GM19438 (cell line): ENCODE results near the gene THY1.
"Not testable (repeated sequence)": the region's sequence is repeated elsewhere in the genome, so short reads cannot be mapped to it uniquely, and the experiment has no call there.

Source experiments
- ATAC-seq: cut with Tn5 transposase; IDR thresholded peaks from one replicate; pipeline ENCODE4 v1.9.1; 2021; ENCODE audit warnings: low read depth; ENCODE audit not compliant: unreplicated experiment

The THY1 gene

DNA sequence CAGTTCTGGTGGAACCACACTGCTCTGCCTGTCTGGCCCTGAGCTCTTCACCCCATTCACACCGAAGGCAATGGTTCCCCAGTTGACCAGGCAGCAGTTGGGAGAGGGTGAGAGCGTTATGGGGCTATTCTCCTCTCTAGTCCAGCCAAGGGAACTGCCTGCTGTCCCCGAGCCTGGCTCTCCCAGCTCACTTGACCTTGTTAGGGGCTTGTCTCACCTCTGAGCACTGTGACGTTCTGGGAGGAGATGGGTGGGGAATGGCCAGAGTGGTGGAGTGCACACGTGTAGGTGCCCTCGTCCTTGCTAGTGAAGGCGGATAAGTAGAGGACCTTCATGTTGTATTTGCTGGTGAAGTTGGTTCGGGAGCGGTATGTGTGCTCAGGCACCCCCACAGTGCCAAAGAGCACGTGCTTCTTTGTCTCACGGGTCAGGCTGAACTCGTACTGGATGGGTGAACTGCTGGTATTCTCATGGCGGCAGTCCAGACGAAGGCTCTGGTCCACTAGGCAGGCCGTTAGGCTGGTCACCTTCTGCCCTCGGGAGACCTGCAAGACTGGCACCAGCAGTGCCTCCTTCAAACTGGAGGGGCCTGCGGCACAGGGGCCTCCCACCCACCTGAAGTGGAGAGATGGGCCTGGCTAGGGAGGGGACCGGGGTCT is 3.0 kb downstream of the THY1 start:
- no peak for ATAC-seq

DNA sequence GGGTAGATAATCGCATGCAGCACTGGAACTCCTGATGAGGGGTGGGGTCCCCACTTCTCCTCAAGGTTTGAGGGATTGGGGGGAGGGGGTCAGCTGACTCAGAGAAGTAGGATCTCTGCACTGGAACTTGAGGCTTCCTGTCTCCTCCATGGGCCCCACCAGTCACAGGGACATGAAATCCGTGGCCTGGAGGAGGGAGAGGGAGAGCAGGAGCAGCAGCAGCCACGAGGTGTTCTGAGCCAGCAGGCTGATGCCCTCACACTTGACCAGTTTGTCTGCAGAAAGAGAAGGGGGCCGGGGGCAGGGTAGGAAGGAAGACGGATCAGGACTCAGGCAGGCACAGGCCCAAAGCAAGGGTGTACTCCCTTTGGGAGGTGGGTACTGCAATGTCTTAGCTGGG is 3.7 kb downstream of the THY1 start:
- ATAC-seq = no peak

DNA sequence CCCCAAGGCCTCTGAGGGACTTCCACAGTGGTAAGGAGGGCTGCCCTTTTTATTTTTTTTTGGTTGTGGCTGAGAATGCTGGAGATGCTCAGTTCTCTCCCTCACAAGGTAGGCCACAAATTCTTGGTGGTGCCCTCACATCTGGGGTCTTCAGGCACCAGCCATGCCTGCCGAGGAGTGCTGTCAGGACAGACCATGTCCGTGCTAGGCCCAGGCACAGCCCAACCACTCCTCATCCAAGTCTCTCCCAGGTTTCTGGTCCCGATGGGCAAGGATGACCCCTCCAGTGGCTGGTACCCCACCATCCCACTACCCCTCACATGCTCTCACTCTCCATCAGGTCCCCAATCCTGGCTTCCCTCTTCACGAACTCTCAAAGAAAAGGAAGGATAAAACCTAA is 4.2 kb downstream of the THY1 start:
- ATAC-seq = no peak

DNA sequence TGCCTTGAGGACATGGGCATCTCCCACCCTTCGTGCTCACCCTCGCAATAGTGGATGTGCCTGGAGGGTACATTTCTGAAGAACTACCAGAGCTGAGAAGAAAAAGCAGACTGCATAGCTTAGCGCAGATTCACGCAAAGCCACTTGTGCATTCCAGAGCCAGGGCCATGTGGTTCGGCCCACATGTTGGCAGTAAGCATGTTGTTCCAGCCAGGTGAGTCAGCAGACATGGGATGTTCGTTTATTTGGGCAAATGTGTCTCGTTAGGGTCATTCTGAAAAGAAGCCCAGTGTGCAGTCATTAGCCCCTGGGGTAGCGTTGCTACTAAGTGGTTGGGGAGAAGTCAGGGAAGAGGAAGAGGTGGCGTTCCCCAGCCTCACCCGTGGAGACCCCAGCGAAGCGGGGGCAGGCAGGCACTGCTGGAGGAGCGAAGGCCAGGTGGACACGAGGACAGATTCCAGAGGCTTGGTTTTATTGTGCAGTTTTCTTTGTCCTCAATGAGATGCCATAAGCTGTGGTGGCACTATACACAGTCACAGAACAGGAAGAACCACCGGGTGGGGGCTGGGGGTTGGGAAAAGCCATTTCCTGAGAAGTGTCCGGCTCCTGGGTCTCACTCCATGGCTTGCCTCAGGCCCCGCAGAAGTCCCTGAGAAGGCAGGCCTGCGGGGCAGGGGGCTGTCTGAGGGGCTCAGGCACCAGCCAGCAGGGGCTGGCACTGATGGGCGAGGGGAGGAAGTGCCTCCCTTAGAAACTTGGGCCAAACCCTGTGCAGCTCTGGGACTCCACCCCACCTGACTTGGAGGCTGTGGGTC is 5.0 kb downstream of the THY1 start:
- no peak for ATAC-seq

DNA sequence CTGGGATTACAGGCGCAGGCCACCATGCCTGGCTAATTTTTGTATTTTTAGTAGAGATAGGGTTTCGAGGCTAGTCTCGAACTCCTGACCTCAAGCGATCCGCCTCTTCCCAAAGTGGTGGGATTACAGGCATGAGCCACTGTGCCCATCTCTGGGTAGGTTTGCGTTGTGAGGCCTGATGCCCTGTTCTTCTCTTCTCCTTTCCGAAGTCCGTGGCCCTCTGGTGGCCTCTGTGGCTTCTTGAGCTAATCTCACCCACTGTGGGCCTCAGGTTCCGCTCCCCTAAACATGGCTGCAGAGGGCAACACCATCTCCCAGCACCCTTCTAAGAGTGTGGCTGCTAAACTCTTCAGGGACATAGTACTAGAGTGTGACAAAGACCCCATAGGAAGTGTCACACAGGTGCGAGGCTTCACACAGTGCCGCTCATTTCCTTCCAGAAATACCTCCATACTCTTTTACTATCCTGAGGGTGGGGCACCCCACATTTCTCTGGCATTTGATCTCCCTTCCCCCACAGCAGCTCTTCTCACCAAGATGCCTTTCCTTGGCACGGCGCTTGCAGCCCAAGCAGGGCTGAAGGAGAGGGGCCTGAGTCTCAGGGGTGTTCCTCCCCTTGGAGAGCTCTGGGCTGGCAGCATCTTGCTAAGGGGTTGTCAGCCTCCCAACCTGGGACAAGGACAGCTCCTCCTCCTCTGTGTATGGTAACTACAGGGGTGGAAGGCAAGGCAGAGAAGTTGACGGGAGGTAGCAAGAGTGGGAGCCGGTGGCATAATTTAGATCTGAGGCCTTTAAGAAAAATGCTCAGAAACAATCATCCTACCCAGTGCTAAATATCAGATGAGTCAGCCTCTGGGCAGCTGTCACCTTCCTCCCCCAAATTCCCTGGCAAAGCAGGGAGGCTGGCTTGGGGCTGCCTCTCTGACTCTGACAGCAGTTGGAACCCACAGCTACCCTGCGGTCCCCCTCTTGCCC is 6.1 kb downstream of the THY1 start:
- no peak for ATAC-seq

DNA sequence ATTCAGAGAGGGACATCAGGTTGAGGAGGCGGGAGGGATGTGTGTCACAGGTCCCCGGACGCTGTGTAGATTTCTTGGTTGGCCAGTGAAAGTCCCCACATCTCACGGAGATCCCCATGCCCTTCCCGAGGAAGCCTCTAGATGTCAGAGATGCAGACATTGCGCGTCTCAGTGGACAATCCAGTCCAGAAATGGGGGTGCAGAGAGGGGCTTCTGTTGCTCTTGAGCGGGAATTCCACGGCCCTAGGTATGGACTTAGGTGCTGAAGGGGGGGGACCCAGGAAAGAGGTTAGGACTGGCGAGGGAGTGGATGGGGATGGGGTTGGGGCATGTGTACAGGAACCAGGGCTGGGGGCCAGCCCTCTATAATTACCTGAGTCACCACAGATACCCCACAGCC is 7.0 kb downstream of the THY1 start:
- ATAC-seq = no peak

DNA sequence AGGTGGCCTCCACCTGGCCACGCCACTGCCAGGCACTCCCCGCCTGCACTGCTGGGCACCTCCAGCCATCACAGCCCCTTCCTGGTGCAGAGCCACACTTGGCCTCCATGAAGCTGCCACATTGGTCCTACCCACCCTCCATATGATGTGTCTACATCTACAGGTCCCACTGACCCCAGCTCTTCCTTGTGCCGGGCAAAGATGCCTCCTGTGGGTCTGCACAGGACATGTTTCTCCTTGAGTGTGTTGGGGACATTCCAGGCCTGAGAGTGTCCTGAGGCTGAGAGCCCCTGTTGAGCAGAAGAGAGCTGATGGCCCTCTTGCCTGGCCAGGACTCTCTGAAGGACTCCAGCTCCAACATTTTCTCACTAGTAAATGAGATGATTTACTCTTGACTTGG is 7.5 kb downstream of the THY1 start:
- no peak for ATAC-seq

DNA sequence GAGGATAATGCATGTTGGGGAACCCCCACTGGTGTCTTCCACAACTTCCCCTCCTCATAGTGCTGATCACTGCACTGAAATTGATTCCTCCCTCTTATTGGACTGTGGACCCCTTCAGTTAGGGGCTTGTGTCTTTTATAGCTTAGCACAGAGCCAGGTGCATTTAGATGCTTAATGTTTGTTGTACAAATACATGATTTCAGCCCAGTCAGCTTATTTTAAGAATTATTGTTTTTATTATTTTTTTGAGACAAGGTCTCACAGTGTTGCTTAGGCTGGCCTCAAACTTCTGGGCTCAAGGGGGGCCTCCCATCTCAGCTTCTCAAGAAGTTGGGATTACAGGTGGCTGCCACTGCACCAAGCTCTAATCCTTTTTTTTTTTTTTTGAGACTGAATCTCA is 8.2 kb downstream of the THY1 start:
- no peak for ATAC-seq

DNA sequence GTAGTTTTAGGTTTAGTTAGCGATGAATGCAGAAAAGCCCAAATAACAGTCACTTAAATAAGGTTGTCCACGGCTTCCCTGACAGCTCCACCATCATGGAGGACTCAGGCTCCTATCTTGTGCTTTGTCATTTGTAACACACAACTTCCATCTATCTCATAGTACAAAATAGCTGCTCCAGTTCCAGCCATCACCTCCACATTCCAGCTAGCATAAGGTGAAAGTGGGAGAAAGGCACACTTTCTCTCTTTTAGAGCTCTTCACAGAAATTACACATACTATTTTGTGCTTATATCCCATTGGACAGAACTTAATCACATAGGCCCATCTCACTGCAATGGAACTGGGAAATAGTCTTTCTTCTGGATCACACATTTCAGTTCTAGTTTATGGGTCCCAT is 8.7 kb downstream of the THY1 start:
- no peak for ATAC-seq

DNA sequence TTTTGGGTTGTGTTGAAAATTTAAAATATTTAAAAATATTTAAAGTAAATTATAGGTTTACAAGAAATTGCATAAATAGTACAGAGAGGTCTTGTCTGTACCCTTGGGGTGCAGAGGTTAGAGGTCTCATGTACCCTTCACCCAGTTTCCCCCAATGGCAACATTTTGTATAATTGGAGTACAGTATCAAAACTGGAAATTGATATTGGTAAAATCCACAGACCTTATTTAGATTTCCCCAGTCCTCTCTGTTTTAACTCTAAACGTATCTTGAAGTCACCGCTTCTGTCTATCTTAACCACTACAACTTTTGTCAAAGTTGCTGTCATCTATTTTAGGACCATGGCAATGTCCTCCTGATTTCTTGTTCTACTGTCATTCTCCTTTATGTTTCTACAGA is 10.9 kb downstream of the THY1 start:
- ATAC-seq = no peak

DNA sequence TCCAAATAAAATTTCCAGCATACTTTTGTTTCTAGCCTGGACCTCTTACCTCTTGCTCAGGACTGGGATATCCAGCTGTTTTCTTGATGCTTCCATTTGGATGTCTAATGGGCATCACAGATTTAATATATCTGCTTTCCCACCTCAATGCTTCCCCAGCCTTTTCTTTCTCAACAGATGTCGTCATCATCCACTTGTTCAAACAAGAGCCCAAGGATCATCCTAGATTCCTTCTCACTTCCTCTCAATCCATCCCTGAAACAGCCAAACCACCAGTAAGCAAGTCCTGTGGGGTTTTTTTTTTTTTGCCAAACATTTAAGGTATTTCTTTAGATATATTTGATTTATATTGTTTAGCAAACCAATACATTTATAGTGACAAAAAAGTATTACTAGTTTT is 12.5 kb downstream of the THY1 start:
- ATAC-seq = no peak

DNA sequence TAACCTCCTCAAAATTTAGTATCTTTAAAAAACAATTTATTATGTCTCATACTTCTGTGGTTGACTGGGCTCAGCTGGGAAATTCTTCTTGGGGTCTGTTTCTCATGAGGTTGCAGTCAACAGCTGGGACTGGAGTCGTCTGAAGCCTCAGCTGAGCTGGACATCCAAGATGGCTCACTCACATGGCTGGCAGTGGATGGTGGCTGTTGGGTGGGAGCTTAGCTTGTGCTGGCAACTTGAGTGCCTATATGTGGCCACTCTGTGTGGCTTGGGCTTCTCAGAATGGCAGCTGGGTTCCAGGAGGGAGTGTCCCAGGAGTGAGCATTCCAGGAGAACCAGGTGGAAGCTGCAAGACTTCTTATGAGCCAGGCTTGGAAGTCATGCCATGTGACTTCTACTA is 13.2 kb downstream of the THY1 start:
- ATAC-seq = no peak

DNA sequence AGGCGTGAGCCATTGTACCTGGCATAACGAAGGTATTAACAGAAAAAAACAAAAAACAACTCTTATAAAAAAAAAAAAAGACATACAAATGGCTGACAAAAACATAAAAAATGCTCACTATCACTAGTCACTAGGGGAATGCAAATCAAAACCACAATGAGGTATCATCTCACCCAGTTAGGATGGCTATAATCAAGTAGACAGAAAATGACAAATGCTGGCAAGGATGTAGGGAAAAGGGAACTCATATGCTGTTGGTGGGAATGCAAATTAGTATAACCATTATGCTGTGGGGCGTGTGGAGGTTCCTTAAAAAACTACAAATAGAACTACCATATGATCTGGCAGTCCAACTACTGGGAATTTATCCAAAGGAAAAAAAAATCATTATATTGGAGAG is 17.0 kb downstream of the THY1 start:
- no peak for ATAC-seq

DNA sequence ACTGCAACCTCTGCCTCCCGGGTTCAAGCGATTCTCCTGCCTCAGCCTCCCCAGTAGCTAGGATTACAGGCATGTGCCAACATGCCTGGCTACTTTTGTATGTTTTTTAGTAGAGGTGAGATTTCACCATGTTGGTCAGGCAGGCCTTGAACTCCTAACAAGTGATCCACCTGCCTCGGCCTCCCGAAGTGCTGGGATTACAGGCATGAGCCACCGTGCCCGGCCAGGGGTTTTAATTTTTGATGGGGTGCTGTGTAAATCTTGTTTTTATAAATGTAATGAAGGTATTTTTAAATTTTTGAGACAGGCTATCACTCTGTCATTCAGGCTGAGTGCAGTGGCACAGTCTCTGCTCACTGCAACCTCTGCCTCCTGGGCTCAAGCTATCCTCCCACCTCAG is 17.5 kb downstream of the THY1 start:
- ATAC-seq = not testable (repeated sequence)

DNA sequence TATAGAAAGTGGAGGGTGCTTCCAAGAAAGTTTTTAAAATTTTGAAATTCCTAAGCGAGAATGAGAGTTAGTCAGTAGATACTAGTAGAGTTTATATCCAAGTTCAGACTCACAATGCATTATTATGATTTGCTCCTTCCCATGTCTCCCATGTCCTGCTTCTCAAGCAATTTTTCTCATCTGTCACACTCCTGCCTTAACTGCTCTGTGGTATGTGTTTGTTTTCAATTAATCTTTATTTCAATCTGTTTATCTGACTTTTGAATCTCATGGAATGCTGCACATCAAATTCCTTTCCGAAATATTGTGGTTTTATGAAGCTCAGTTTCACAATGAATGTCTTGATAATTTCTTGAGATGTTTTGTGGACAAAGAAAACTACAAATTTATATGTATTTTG is 18.1 kb downstream of the THY1 start:
- ATAC-seq = no peak

DNA sequence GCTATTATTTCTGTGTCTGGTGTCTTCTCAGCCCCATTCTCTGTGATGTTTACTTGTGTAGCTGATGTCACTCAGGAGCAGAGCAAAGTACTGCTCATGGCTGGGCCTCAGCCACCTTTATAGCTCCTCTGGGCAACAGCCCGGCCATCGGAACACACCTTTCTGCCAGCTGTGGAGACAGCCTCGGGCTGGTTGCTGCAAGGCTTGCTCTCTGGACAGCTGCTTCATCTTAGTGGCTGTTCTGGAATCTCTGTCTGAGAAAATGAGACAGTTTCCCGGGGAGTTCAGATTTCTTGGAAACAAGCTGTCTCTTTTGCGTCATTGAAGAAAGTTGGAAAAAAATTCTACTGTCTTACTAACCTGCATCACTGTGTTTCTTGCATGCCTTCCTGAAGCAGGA is 20.0 kb downstream of the THY1 start:
- ATAC-seq = no peak

DNA sequence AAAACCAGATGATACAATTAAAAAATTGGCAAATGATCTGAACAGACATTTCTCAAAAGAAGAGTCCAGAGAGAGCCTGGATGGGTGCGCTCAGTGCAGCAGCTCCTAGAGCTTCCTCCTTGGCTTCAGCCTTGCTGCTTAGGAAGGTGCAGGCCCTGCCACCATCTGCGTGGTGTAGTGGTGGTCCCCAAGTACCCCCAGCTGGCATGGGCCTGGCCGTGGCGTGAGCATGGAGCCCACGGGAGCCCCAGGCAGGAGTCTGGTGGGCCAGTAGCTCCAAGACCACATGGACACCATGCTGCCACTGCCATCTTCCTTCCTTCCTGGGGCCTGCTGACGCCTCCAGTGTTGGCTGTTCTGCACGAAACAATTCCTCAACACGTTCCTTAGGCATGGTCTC is 20.5 kb downstream of the THY1 start:
- ATAC-seq = no peak

DNA sequence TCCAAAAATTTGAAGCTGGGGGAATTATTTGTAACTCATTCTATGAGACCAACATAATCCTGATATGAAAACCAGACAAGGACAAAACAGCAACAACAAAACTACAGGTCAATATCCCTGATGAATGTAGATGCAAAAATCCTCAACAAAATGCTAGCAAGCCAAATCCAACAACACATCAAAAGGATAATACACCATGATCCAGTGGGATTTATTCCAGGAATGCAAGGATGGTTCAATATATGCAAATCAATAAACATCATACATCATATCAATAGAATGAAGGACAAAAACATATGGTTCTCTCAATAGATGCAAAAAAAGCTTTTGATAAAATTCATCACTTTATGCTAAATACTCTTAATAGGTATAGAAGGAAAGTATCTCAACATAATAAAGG is 22.1 kb downstream of the THY1 start:
- ATAC-seq = no peak

DNA sequence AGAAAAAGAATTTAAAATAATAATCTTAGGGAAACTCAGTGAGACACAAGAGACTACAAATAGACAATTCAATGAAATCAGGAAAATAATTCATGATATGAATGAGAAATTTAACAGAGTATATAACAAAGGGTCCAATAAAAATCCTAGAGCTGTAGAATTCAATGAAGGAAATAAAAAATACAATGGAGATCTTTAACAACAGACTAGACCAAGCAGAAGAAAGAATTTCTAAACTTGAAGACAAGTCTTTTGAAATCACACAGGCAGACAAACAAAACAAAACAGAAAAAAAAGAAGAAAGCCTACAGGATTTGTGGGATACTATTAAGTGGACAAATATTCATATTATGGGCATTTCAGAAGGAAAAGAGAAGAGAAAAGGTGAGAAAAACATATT is 25.2 kb downstream of the THY1 start:
- ATAC-seq = no peak

DNA sequence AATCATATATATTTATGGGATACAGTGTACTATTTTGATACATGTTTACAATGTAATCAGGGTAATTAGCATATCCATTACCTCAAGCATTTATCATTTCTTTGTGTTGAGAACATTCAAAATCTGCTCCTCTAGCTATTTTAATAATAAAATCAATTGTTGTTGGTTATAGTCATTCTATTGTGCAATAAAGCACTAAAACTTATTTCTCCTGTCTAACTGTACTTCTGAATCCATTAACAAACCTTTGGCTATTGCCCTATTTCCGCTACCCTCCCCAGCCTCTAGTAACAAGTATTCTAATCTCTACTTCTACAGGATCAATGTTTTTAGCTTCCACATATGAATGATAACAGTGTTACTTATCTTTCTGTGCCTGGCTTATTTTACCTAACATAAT is 26.1 kb downstream of the THY1 start:
- ATAC-seq = no peak

DNA sequence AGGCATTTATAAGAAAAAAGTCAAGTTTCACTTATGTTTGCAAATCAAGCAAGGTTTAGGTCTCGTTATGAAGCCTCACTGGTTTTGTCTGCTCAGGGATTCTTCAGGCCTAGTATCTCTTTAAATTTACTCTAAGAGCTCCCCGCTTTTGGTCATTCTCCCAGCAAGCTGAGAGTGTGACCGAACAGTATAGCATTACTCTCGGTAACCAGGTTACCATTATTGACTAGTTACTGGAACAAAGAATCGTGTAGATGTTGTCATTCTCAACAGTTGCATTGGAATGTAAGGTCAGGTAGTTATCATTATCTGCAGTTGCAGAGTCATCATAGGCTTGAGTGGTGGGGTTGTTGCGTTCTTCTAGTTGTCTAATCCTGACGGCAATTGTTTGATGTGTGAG is 31.7 kb downstream of the THY1 start:
- ATAC-seq = no peak
